HCT116 (cell line): Measurements from ENCODE around the gene DIPK1B. TPM values are rescaled to one million over a fixed set of nuclear protein-coding genes. Genes with fewer than 3 reads are reported as not detected.

Experiments used
- ATAC-seq: fragments of 200-7000 bp; cut with Tn5 transposase; 2 replicates; pipeline ENCODE4 v1.9.1; 2020; ENCODE audit warnings: mild to moderate bottlenecking, moderate library complexity
- BruUV-seq: library from RNA; stranded (reverse); fragments of 400-500 nt; replicated peaks from 2 replicates; lab custom pipeline; 2021; lab: Mats Ljungman, UMichigan
- CTCF ChIA-PET: fragments of 300-600 bp; sonication (Branson Sonifier 250); formaldehyde crosslinking; loops from one replicate; lab custom pipeline; 2021; ENCODE audit warnings: antibody characterized with exemption; lab: Charles Lee
- POLR2A ChIA-PET: fragments of 300-600, 350-600 bp; sonication (Branson Sonifier 250); formaldehyde crosslinking; loops from one replicate; lab custom pipeline; 2021; ENCODE audit warnings: antibody characterized with exemption; lab: Charles Lee
- RAD21 ChIA-PET, 2 experiments: fragments of 300-600 bp; sonication (Branson Sonifier 250); formaldehyde crosslinking; loops; one replicate each; lab custom pipeline; 2023; ENCODE audit warnings: low total read pairs in 2 of 2; ENCODE audit not compliant: uncharacterized antibody in 2 of 2, unreplicated experiment in 2 of 2, low non-redundant PET in 1 of 2; lab: Charles Lee
- DNase-seq: peaks from one replicate; pipeline ENCODE4 v3.0.0-alpha.2; 2010; ENCODE audit warnings: low read depth, low spot score
- H2AFZ ChIP-seq: fragments of 200-600 bp; shearing (Covaris generic), sonication (generic); 2 replicates; pipeline ENCODE4 v1.6.1; 2017; ENCODE audit warnings: low read depth, mixed run types, mixed read lengths, antibody characterized with exemption, low read length; ENCODE audit not compliant: poor library complexity, severe bottlenecking
- H3K27ac ChIP-seq: 2 replicates; pipeline ENCODE4 v1.5.1; 2012; ENCODE audit warnings: low read depth, low read length
- H3K27me3 ChIP-seq: fragments of 200-600 bp; sonication (generic); 2 replicates; pipeline ENCODE4 v1.6.1; 2016; ENCODE audit warnings: mixed run types, low read length, mixed read lengths; ENCODE audit not compliant: insufficient read depth
- H3K36me3 ChIP-seq, 2 experiments: fragments of 200-500 bp in 1 of 2; fragments of 200-600 bp in 1 of 2; sonication (Bioruptor generic) in 1 of 2; sonication (generic) in 1 of 2; 2 replicates each; pipeline versions ENCODE4 v1.5.1 to v1.6.1; 2014 to 2016; ENCODE audit warnings: low read length in 2 of 2, inconsistent platforms in 1 of 2, mixed read lengths in 1 of 2, mixed run types in 1 of 2; ENCODE audit not compliant: insufficient read depth in 2 of 2, control insufficient read depth in 1 of 2
- H3K4me1 ChIP-seq, 2 experiments: fragments of 200-600 bp in 1 of 2; sonication (generic) in 1 of 2; 2 replicates each; pipeline versions ENCODE4 v1.5.1 to v1.6.1; 2012 to 2017; ENCODE audit warnings: low read length in 2 of 2, inconsistent platforms in 1 of 2, mild to moderate bottlenecking in 1 of 2, mixed read lengths in 1 of 2, mixed run types in 1 of 2, moderate library complexity in 1 of 2; ENCODE audit not compliant: insufficient read depth in 2 of 2, control insufficient read depth in 1 of 2
- H3K4me2 ChIP-seq: fragments of 200-600 bp; sonication (generic); 2 replicates; pipeline ENCODE4 v1.6.1; 2017; ENCODE audit warnings: mixed run types, low read length, mixed read lengths
- H3K4me3 ChIP-seq, 2 experiments: fragments of 200-600 bp in 1 of 2; sonication (generic) in 1 of 2; replicated peaks in 1 of 2; 2 replicates each; pipeline ENCODE4 v1.5.1; 2011 to 2016; ENCODE audit warnings: low read length in 2 of 2, control low read depth in 1 of 2, low read depth in 1 of 2, mild to moderate bottlenecking in 1 of 2, mixed read lengths in 1 of 2, mixed run types in 1 of 2
- H3K79me2 ChIP-seq: fragments of 200-600 bp; sonication (generic); 2 replicates; pipeline ENCODE4 v1.6.1; 2017; ENCODE audit warnings: mild to moderate bottlenecking, mixed run types, low read length, moderate library complexity, mixed read lengths; ENCODE audit not compliant: insufficient read depth
- H3K9ac ChIP-seq: fragments of 200-600 bp; sonication (generic); 2 replicates; pipeline ENCODE4 v1.6.1; 2016; ENCODE audit warnings: low read length, mixed read lengths
- H3K9me2 ChIP-seq: fragments of 200-600 bp; sonication (generic), shearing (Covaris generic); 2 replicates; pipeline ENCODE4 v1.6.1; 2017; ENCODE audit warnings: mixed run types, mild to moderate bottlenecking, moderate library complexity; ENCODE audit not compliant: insufficient read depth
- H3K9me3 ChIP-seq, 2 experiments: fragments of 200-500 bp in 1 of 2; fragments of 200-600 bp in 1 of 2; sonication (Bioruptor generic) in 1 of 2; sonication (generic) in 1 of 2; 2 replicates each; pipeline ENCODE4 v1.6.1; 2014 to 2017; ENCODE audit warnings: low read length in 2 of 2, mixed read lengths in 2 of 2, inconsistent platforms in 1 of 2, low read depth in 1 of 2, mild to moderate bottlenecking in 1 of 2, mixed run types in 1 of 2, moderate library complexity in 1 of 2; ENCODE audit not compliant: control insufficient read depth in 1 of 2, insufficient read depth in 1 of 2
- H4K20me1 ChIP-seq: fragments of 200-600 bp; sonication (generic), shearing (Covaris generic); 2 replicates; pipeline ENCODE4 v1.6.1; 2017; ENCODE audit warnings: mixed run types, mild to moderate bottlenecking, moderate library complexity; ENCODE audit not compliant: insufficient read depth
- ATF3 ChIP-seq: IDR thresholded peaks from 2 replicates; pipeline ENCODE4 v1.6.1; 2012
- CBX3 ChIP-seq: IDR thresholded peaks from 2 replicates; pipeline ENCODE4 v1.6.1; 2012; ENCODE audit warnings: low read depth
- CEBPB ChIP-seq: IDR thresholded peaks from 2 replicates; pipeline ENCODE4 v1.6.1; 2012; ENCODE audit warnings: low read depth
- EGR1 ChIP-seq: IDR thresholded peaks from 2 replicates; pipeline ENCODE4 v1.6.1; 2012; ENCODE audit warnings: low read depth
- ELF1 ChIP-seq: IDR thresholded peaks from 2 replicates; pipeline ENCODE4 v1.6.1; 2012; ENCODE audit warnings: low read depth, borderline replicate concordance
- EZH2phosphoT487 ChIP-seq: fragments of 200-600 bp; IDR thresholded peaks from 2 replicates; pipeline ENCODE4 v1.6.1; 2018; ENCODE audit warnings: antibody characterized with exemption, borderline replicate concordance
- JUND ChIP-seq: IDR thresholded peaks from 2 replicates; pipeline ENCODE4 v1.6.1; 2012
- POLR2A ChIP-seq: IDR thresholded peaks from 2 replicates; pipeline ENCODE4 v1.7.0; 2011; ENCODE audit warnings: borderline replicate concordance; ENCODE audit not compliant: insufficient read depth, insufficient read length; ENCODE audit errors: extremely low read depth
- POLR2AphosphoS5 ChIP-seq: IDR thresholded peaks from 2 replicates; pipeline ENCODE4 v1.6.1; 2011; ENCODE audit warnings: mild to moderate bottlenecking, low read depth, low read length, moderate library complexity
- RAD21 ChIP-seq: IDR thresholded peaks from 2 replicates; pipeline ENCODE4 v1.6.1; 2012; ENCODE audit warnings: low read depth, mild to moderate bottlenecking
- SP1 ChIP-seq: IDR thresholded peaks from 2 replicates; pipeline ENCODE4 v1.6.1; 2012; ENCODE audit warnings: low read depth
- TCF7L2 ChIP-seq: IDR thresholded peaks from 2 replicates; pipeline ENCODE4 v1.7.0; 2011; ENCODE audit warnings: borderline replicate concordance, inconsistent platforms; ENCODE audit not compliant: insufficient read depth, insufficient read length; ENCODE audit errors: extremely low read depth
- YY1 ChIP-seq: IDR thresholded peaks from 2 replicates; pipeline ENCODE4 v1.6.1; 2011; ENCODE audit warnings: low read length, low read depth, moderate library complexity, mild to moderate bottlenecking; ENCODE audit not compliant: insufficient replicate concordance; ENCODE audit errors: extremely low read depth
- ZFX ChIP-seq: fragments of 450-650 bp; IDR thresholded peaks from 2 replicates; pipeline ENCODE4 v1.6.1; 2017
- ZNF274 ChIP-seq: fragments of 200-500 bp; sonication (Bioruptor generic); IDR thresholded peaks from 2 replicates; pipeline ENCODE4 v1.6.1; 2014; ENCODE audit warnings: mild to moderate bottlenecking, low read depth, low read length, inconsistent platforms
- intact Hi-C: fragments of 100-400 bp; cut with micrococcal nuclease; formaldehyde crosslinking; loops from 2 replicates; pipeline ENCODE4 v1.10.0; 2022
- total RNA-seq: library from RNA; stranded (reverse); gene quantifications from one replicate; pipeline ENCODE4 v1.2.1, GENCODE V29; 2021; ENCODE audit not compliant: unreplicated experiment
- TF ChIP-seq, protein P1 (sequence below), 3 experiments: fragments of 200-600 bp in 1 of 3; sonication (generic) in 1 of 3; IDR thresholded peaks in 2 of 3; conservative IDR thresholded peaks in 1 of 3; 2 replicates each; pipeline ENCODE4 v1.5.1; 2012 to 2017; ENCODE audit warnings: low read depth in 2 of 3, low read length in 2 of 3, antibody characterized with exemption in 1 of 3, borderline replicate concordance in 1 of 3, control low read depth in 1 of 3, mild to moderate bottlenecking in 1 of 3, mixed read lengths in 1 of 3, mixed run types in 1 of 3, moderate library complexity in 1 of 3; ENCODE audit not compliant: insufficient read depth in 1 of 3

Gene DIPK1B
- total RNA-seq, 1 experiment from 2014 or later = 15.6 TPM

DNA sequence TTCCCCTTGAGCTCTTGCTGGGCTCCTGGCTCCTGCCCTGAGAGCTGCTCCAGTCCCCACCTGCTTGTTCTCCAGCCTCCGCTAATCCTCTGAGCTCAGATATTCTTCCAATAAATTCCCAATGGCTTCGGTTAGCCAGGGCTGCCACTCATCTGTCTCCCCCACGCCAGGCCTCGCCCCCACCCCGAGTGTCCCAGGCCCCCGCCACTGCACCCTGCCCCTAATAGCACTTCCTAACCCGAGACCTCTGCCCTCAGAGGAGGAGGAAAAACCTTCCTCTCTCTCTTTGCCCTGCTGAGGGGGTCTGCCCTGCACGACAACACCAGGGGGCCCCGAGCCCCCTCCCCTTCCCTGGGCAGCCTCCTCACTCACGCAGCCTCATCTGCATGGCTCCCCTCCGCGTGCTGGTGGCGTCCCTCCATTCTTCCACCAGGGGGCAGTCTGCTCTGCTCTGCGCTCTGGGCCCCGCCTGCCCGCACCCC, 57.4 kb downstream of the DIPK1B start:
- no peak for TF ChIP-seq TCF7L2
- TF ChIP-seq, protein P1, sequence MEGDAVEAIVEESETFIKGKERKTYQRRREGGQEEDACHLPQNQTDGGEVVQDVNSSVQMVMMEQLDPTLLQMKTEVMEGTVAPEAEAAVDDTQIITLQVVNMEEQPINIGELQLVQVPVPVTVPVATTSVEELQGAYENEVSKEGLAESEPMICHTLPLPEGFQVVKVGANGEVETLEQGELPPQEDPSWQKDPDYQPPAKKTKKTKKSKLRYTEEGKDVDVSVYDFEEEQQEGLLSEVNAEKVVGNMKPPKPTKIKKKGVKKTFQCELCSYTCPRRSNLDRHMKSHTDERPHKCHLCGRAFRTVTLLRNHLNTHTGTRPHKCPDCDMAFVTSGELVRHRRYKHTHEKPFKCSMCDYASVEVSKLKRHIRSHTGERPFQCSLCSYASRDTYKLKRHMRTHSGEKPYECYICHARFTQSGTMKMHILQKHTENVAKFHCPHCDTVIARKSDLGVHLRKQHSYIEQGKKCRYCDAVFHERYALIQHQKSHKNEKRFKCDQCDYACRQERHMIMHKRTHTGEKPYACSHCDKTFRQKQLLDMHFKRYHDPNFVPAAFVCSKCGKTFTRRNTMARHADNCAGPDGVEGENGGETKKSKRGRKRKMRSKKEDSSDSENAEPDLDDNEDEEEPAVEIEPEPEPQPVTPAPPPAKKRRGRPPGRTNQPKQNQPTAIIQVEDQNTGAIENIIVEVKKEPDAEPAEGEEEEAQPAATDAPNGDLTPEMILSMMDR (IDR thresholded peaks at IDR 0.05 in 2 of 3, conservative IDR thresholded peaks at IDR 0.05 in 1 of 3; ENCODE audit: borderline replicate concordance in 1 of 3, insufficient read depth in 1 of 3, low read depth in 2 of 3, low read length in 2 of 3) = peak; percentile 26 to 70 (median 49); a peak in 4 of 6 replicates
- ATAC-seq (peak; percentile 85), DNase-seq (no peak)
- Histone ChIP-seq H3K4me1 (peaks cover 0 to 8% of the 10 kb centered on the region in 2 experiments; a peak in 1 of 4 replicates), H4K20me1 (no peaks in the 10 kb centered on the region), H3K9ac (no peak overlapping the region), H2AFZ (no peak overlapping the region), H3K4me3 (no peak overlapping the region), H3K27me3 (no peaks in the 10 kb centered on the region), H3K9me2 (no peaks in the 10 kb centered on the region), H3K79me2 (no peaks in the 10 kb centered on the region), H3K4me2 (peak overlapping the region; percentile 51), H3K27ac (no peak overlapping the region), H3K9me3 (peaks cover 6 to 16% of the 10 kb centered on the region in 2 experiments; a peak in 2 of 4 replicates), H3K36me3 (no peaks in the 10 kb centered on the region)
- intact Hi-C loops = no loop called here
- ChIA-PET POLR2A (no interaction called here), RAD21 (no interaction called here), CTCF (interaction anchor here (0.7 to 1.7 kb wide), 3 partner anchors 9 to 21 kb away, joined by 3 to 6 read pairs (median 5); partner anchors contain the start of gene TMEM141)
- BruUV-seq = no TSS peak

- no TSS peak for BruUV-seq
- POLR2A ChIA-PET = no interaction called here
- RAD21 ChIA-PET = no interaction called here
- Histone ChIP-seq H3K27ac (no peak overlapping the region), H4K20me1 (no peaks in the 10 kb centered on the region), H2AFZ (no peak overlapping the region), H3K9me2 (no peaks in the 10 kb centered on the region), H3K27me3 (no peaks in the 10 kb centered on the region), H3K36me3 (no peaks in the 10 kb centered on the region), H3K4me1 (peaks cover 0 to 5% of the 10 kb centered on the region in 2 experiments; a peak in 1 of 4 replicates), H3K79me2 (no peaks in the 10 kb centered on the region), H3K4me2 (no peak overlapping the region), H3K9me3 (peaks cover 6 to 16% of the 10 kb centered on the region in 2 experiments; a peak in 2 of 4 replicates), H3K9ac (no peak overlapping the region), H3K4me3 (no peak overlapping the region)
- CTCF ChIA-PET = no interaction called here
- ATAC-seq (no peak), DNase-seq (no peak)
- intact Hi-C loops = no loop called here
- TF ChIP-seq CBX3 = no peak
- TF ChIP-seq RAD21 = no peak
- no peak for TF ChIP-seq POLR2AphosphoS5
- TF ChIP-seq, protein P1 (IDR thresholded peaks at IDR 0.05 in 2 of 3, conservative IDR thresholded peaks at IDR 0.05 in 1 of 3; ENCODE audit: borderline replicate concordance in 1 of 3, insufficient read depth in 1 of 3, low read depth in 2 of 3, low read length in 2 of 3) = no peak
- no peak for TF ChIP-seq SP1
- TF ChIP-seq ZFX = no peak
- no peak for TF ChIP-seq ELF1
- TF ChIP-seq YY1 = no peak
- TF ChIP-seq EZH2phosphoT487 = no peak
- no peak for TF ChIP-seq POLR2A
- TF ChIP-seq TCF7L2 = no peak
- no peak for TF ChIP-seq ZNF274
- no peak for TF ChIP-seq EGR1
- no peak for TF ChIP-seq CEBPB
- TF ChIP-seq JUND = no peak
- TF ChIP-seq ATF3 = no peak
Observed at GRCh38 chr9:136771907-136772415, 59.6 kb downstream of the DIPK1B start.
